H1 (cell line): ENCODE data around the gene MYH3. TPM values are rescaled to one million over a fixed set of nuclear protein-coding genes. Genes with fewer than 3 reads are reported as not detected.
A peak's percentile ranks its signal among the peaks of the same experiment; 100 is the strongest.

Experiments
- CTCF ChIA-PET: fragments of 300-600 bp; sonication (Branson Sonifier 250); formaldehyde crosslinking; loops from one replicate; lab custom pipeline; 2021; ENCODE audit not compliant: partially characterized antibody; lab: Charles Lee
- POLR2A ChIA-PET: fragments of 300-600 bp; sonication (Branson Sonifier 250); formaldehyde crosslinking; loops from one replicate; lab custom pipeline; 2021; ENCODE audit warnings: inconsistent platforms; ENCODE audit not compliant: partially characterized antibody; lab: Charles Lee
- DNase-seq, 2 experiments: peaks; one replicate each; pipeline versions ENCODE4 v3.0.0 to v3.0.0-alpha.2; 2010 to 2022; ENCODE audit warnings: low spot score in 2 of 2, low read depth in 1 of 2, mixed read lengths in 1 of 2
- FAIRE-seq: peaks from 2 replicates; lab custom pipeline; 2011; peaks lifted over from hg19 to GRCh38; lab: Jason Lieb, UNC
- H2AFZ ChIP-seq: 2 replicates; pipeline ENCODE4 v1.8.1; 2012; ENCODE audit warnings: low read length, inconsistent platforms
- H2AK5ac ChIP-seq: 2 replicates; pipeline ENCODE4 v1.6.1; 2013; ENCODE audit warnings: low read depth, low read length
- H2BK120ac ChIP-seq: replicated peaks from 2 replicates; pipeline ENCODE3; 2013; ENCODE audit warnings: low read depth, low read length, inconsistent platforms
- H2BK12ac ChIP-seq: 2 replicates; pipeline ENCODE4 v1.6.1; 2013; ENCODE audit warnings: low read depth, low read length
- H2BK15ac ChIP-seq: 2 replicates; pipeline ENCODE4 v1.6.1; 2013; ENCODE audit warnings: low read length
- H2BK20ac ChIP-seq: 2 replicates; pipeline ENCODE4 v1.6.1; 2013; ENCODE audit warnings: low read length
- H2BK5ac ChIP-seq: 2 replicates; pipeline ENCODE4 v1.6.1; 2013; ENCODE audit warnings: low read depth, low read length
- H3K14ac ChIP-seq: 2 replicates; pipeline ENCODE4 v1.6.1; 2013; ENCODE audit warnings: inconsistent platforms; ENCODE audit not compliant: insufficient read length
- H3K18ac ChIP-seq: 2 replicates; pipeline ENCODE4 v1.6.1; 2013; ENCODE audit warnings: low read length; ENCODE audit errors: extremely low read depth
- H3K23ac ChIP-seq: 2 replicates; pipeline ENCODE4 v1.6.1; 2013; ENCODE audit warnings: inconsistent platforms; ENCODE audit not compliant: insufficient read length
- H3K23me2 ChIP-seq: 2 replicates; pipeline ENCODE4 v1.6.1; 2013; ENCODE audit warnings: low read depth, low read length
- H3K27ac ChIP-seq: 2 replicates; pipeline ENCODE4 v1.6.1; 2011; ENCODE audit warnings: low read depth, low read length, inconsistent platforms
- H3K27me3 ChIP-seq, 4 experiments: replicated peaks in 1 of 4; 1 replicate in 1 of 4; 2 replicates in 3 of 4; pipeline versions ENCODE4 v1.6.1 to v1.8.1; 2011 to 2013; ENCODE audit warnings: low read length in 3 of 4, mild to moderate bottlenecking in 3 of 4, inconsistent platforms in 2 of 4, mixed read lengths in 2 of 4, moderate library complexity in 1 of 4; ENCODE audit not compliant: control insufficient read depth in 3 of 4, insufficient read depth in 3 of 4; ENCODE audit errors: extremely low read depth in 1 of 4
- H3K36me3 ChIP-seq, 4 experiments: 2 replicates each; pipeline versions ENCODE4 v1.6.1 to v1.8.1; 2011 to 2013; ENCODE audit warnings: mild to moderate bottlenecking in 4 of 4, low read length in 3 of 4, moderate library complexity in 2 of 4, control low read depth in 1 of 4, inconsistent platforms in 1 of 4; ENCODE audit not compliant: insufficient read depth in 4 of 4, control insufficient read depth in 2 of 4
- H3K4ac ChIP-seq: replicated peaks from 2 replicates; pipeline ENCODE3; 2013; ENCODE audit warnings: low read length, low read depth, mixed read lengths, inconsistent platforms; ENCODE audit not compliant: insufficient read length
- H3K4me1 ChIP-seq, 4 experiments: replicated peaks in 1 of 4; 1 replicate in 1 of 4; 2 replicates in 3 of 4; pipeline versions ENCODE4 v1.6.1 to v1.8.1; 2011 to 2013; ENCODE audit warnings: low read length in 3 of 4, inconsistent platforms in 2 of 4, mixed read lengths in 1 of 4; ENCODE audit not compliant: insufficient read depth in 4 of 4, control insufficient read depth in 3 of 4
- H3K4me2 ChIP-seq, 2 experiments: 2 replicates each; pipeline versions ENCODE4 v1.6.1 to v1.8.1; 2011 to 2013; ENCODE audit warnings: low read depth in 2 of 2, low read length in 2 of 2, control low read depth in 1 of 2, inconsistent platforms in 1 of 2, mild to moderate bottlenecking in 1 of 2; ENCODE audit not compliant: insufficient read depth in 1 of 2
- H3K4me3 ChIP-seq, 4 experiments: fragments of 200-600, 300-600 bp in 1 of 4; sonication (generic), shearing (Covaris generic), sonication (Bioruptor Twin) in 1 of 4; 2 replicates each; pipeline versions ENCODE4 v1.5.1 to v1.8.1; 2011 to 2016; ENCODE audit warnings: low read length in 4 of 4, low read depth in 3 of 4, control low read depth in 2 of 4, inconsistent platforms in 2 of 4, mild to moderate bottlenecking in 2 of 4, mixed read lengths in 1 of 4, moderate library complexity in 1 of 4; ENCODE audit not compliant: insufficient read depth in 2 of 4; ENCODE audit errors: extremely low read depth in 1 of 4
- H3K56ac ChIP-seq: replicated peaks from 2 replicates; pipeline ENCODE3; 2013; ENCODE audit warnings: low read depth, mild to moderate bottlenecking, mixed read lengths, low read length, inconsistent platforms; ENCODE audit not compliant: insufficient read length
- H3K79me1 ChIP-seq: 2 replicates; pipeline ENCODE4 v1.6.1; 2013; ENCODE audit warnings: low read depth, low read length, control low read depth
- H3K79me2 ChIP-seq, 2 experiments: 2 replicates each; pipeline versions ENCODE4 v1.6.1 to v1.8.1; 2012 to 2013; ENCODE audit warnings: low read length in 2 of 2, mild to moderate bottlenecking in 2 of 2, inconsistent platforms in 1 of 2; ENCODE audit not compliant: insufficient read depth in 2 of 2, control insufficient read depth in 1 of 2
- H3K9ac ChIP-seq, 4 experiments: replicated peaks in 1 of 4; 1 replicate in 1 of 4; 2 replicates in 3 of 4; pipeline versions ENCODE4 v1.6.1 to v1.8.1; 2011 to 2013; ENCODE audit warnings: low read depth in 3 of 4, low read length in 3 of 4, control low read depth in 2 of 4, mild to moderate bottlenecking in 2 of 4, moderate library complexity in 2 of 4, inconsistent platforms in 1 of 4; ENCODE audit errors: extremely low read depth in 1 of 4
- H3K9me3 ChIP-seq, 2 experiments: 2 replicates each; pipeline versions ENCODE4 v1.6.1 to v1.8.1; 2012 to 2013; ENCODE audit warnings: mild to moderate bottlenecking in 2 of 2, moderate library complexity in 2 of 2, control low read depth in 1 of 2, inconsistent platforms in 1 of 2, low read depth in 1 of 2, low read length in 1 of 2, mixed read lengths in 1 of 2; ENCODE audit not compliant: insufficient read depth in 2 of 2
- H4K20me1 ChIP-seq, 2 experiments: replicated peaks in 1 of 2; 2 replicates each; pipeline versions ENCODE3 to v1.8.1; 2011 to 2013; ENCODE audit warnings: inconsistent platforms in 2 of 2, low read length in 2 of 2, mild to moderate bottlenecking in 1 of 2; ENCODE audit not compliant: insufficient read depth in 2 of 2, control insufficient read depth in 1 of 2
- H4K5ac ChIP-seq: 2 replicates; pipeline ENCODE4 v1.6.1; 2013; ENCODE audit warnings: low read length, low read depth, mixed read lengths, inconsistent platforms; ENCODE audit not compliant: insufficient read length
- H4K8ac ChIP-seq: 2 replicates; pipeline ENCODE4 v1.8.0; 2013; ENCODE audit warnings: mild to moderate bottlenecking, moderate library complexity, low read length, inconsistent platforms; ENCODE audit not compliant: insufficient read depth; ENCODE audit errors: extremely low read depth
- H4K91ac ChIP-seq: replicated peaks from 2 replicates; pipeline ENCODE3; 2013; ENCODE audit warnings: low read length, mixed read lengths, inconsistent platforms; ENCODE audit not compliant: insufficient read length
- POLR2A ChIP-seq, 2 experiments: IDR thresholded peaks; 1 replicate in 1 of 2; 2 replicates in 1 of 2; pipeline ENCODE4 v1.6.1; 2011; ENCODE audit warnings: low read depth in 2 of 2, low read length in 2 of 2, mild to moderate bottlenecking in 2 of 2; ENCODE audit errors: control extremely low read depth in 1 of 2
- SRF ChIP-seq: IDR thresholded peaks from 2 replicates; pipeline ENCODE4 v1.6.1; 2011; ENCODE audit warnings: mild to moderate bottlenecking, low read depth, low read length, moderate library complexity
- WGBS, 2 experiments: shearing (Covaris generic) in 1 of 2; methylation state at CpG; one replicate each; pipeline versions ENCODE4 v1.1.6 to v1.1.7; 2013 to 2015; ENCODE audit warnings: low lambda C conversion rate in 2 of 2, mixed read lengths in 2 of 2, inconsistent platforms in 1 of 2, low coverage in 1 of 2, missing lambda C conversion rate in 1 of 2; ENCODE audit not compliant: insufficient replicate concordance in 2 of 2, insufficient coverage in 1 of 2, insufficient read length in 1 of 2; ENCODE audit errors: extremely low coverage in 1 of 2, missing lambda C conversion rate in 1 of 2; 5-methylcytosine and 5-hydroxymethylcytosine counted together
- polyA plus RNA-seq, 7 experiments: library from polyadenylated mRNA; depleted of rRNA in 3 of 7; stranded (reverse) in 5 of 7; unstranded in 2 of 7; fragments of >200 nt in 5 of 7; fragments of 200-250 nt in 2 of 7; gene quantifications; 1 replicate in 5 of 7; 2 replicates in 1 of 7; 4 replicates in 1 of 7; pipeline versions ENCODE4 v1.2.1 to v1.2.3, GENCODE V29; 2011 to 2013; ENCODE audit warnings: missing spikeins in 2 of 7, mixed read lengths in 2 of 7
- total RNA-seq: library from RNA; stranded (reverse); fragmentation: NEBNext Ultra II Directional; extraction: Animal tissue kit (Norgen Biotek cat#: 25700); gene quantifications from 2 replicates; pipeline ENCODE4 v1.2.1, GENCODE V29; 2021

The MYH3 gene
- total and polyA plus RNA-seq, 2 of the 8 experiments (the other 6 are each of a cell fraction or from before 2014, with no cell fraction given), result 0.65 to 1.8 TPM

GRCh38 chr17:10698096-10698818 is 41.1 kb upstream of the MYH3 start:
- no peaks in the 10 kb centered on the region for H3K79me1 ChIP-seq
- no peak overlapping the region for H2BK120ac ChIP-seq
- no peak overlapping the region for H3K14ac ChIP-seq
- H3K27ac ChIP-seq, result peak overlapping the region; percentile 85
- FAIRE-seq, result no peak
- H3K4me1 ChIP-seq, result no peaks in the 10 kb centered on the region
- 0 out of 2 replicates have a peak overlapping the region, but pooled peaks have one; percentile 51 for H2AFZ ChIP-seq
- no peaks in the 10 kb centered on the region for H3K27me3 ChIP-seq
- peak overlapping the region; percentile 72 for H4K5ac ChIP-seq
- peak overlapping the region; percentile 76 to 97 (median 84) for H3K4me3 ChIP-seq
- H2AK5ac ChIP-seq, result no peak overlapping the region
- peak in 1 of 2 experiments; percentile 29; a peak in 1 of 3 replicates for TF ChIP-seq POLR2A (IDR thresholded peaks at IDR 0.05; ENCODE audit: control extremely low read depth in 1 of 2, low read depth in 2 of 2, low read length in 2 of 2)
- TF ChIP-seq SRF, result no peak
- no peak overlapping the region; the same call in 1 of the 2 replicates for H3K18ac ChIP-seq
- ChIA-PET CTCF (no interaction called here), POLR2A (no interaction called here)
- peak overlapping the region in 3 of 4 experiments; percentile 49 to 79 (median 76); a peak in 5 of 7 replicates for H3K9ac ChIP-seq
- peak overlapping the region; percentile 79 to 91 for H3K4me2 ChIP-seq
- H4K20me1 ChIP-seq, result peaks cover 0 to 5% of the 10 kb centered on the region in 2 experiments
- peaks cover 3% of the 10 kb centered on the region; the same call in 1 of the 2 replicates for H3K23me2 ChIP-seq
- no peak overlapping the region for H2BK5ac ChIP-seq
- H3K4ac ChIP-seq, result no peak overlapping the region
- H2BK12ac ChIP-seq, result no peak overlapping the region
- H3K9me3 ChIP-seq, result no peaks in the 10 kb centered on the region
- peaks cover 0 to 26% (median 11%) of the 10 kb centered on the region in 4 experiments; a peak in 5 of 8 replicates for H3K36me3 ChIP-seq
- no peak overlapping the region for H2BK15ac ChIP-seq
- no peak overlapping the region for H4K8ac ChIP-seq
- H3K56ac ChIP-seq, result no peak overlapping the region
- H3K23ac ChIP-seq, result no peak overlapping the region
- H3K79me2 ChIP-seq, result peaks cover 8 to 49% of the 10 kb centered on the region in 2 experiments
- no peak overlapping the region for H2BK20ac ChIP-seq
- H4K91ac ChIP-seq, result no peak overlapping the region
- DNase-seq, result no peak
- WGBS, 2 experiments, result 33% methylated on average over 18 of the region's 18 CpGs; no CpG with 5 or more reads in 1 of the 2 experiments
